Non-pigmented ciliary epithelial cell (primary cell): ENCODE data around the gene BUD23.
"Not testable (repeated sequence)": the region's sequence is repeated elsewhere in the genome, so short reads cannot be mapped to it uniquely, and the experiment has no call there.

Experiments
- DNase-seq: peaks from one replicate; pipeline ENCODE4 v3.0.0-alpha.2; 2010; ENCODE audit warnings: low read depth

The BUD23 gene

GRCh38 chr7:73701357-73701995 lies 18.1 kb downstream of the BUD23 start:
- no peak for DNase-seq

- DNase-seq = no peak
These were observed 18.8 kb downstream of the BUD23 start for GRCh38 chr7:73702226-73702625.

- no peak for DNase-seq
These were observed 19.3 kb downstream of the BUD23 start for GRCh38 chr7:73702665-73703064.

GRCh38 chr7:73703225-73703624 lies 19.8 kb downstream of the BUD23 start:
- no peak for DNase-seq

- no peak for DNase-seq
These were observed 20.6 kb downstream of the BUD23 start for GRCh38 chr7:73703757-73704639.

GRCh38 chr7:73704640-73705550 lies 21.5 kb downstream of the BUD23 start:
- no peak for DNase-seq

- DNase-seq = no peak
These were observed 22.1 kb downstream of the BUD23 start for GRCh38 chr7:73705551-73705920.

GRCh38 chr7:73706126-73707044 lies 23.0 kb downstream of the BUD23 start:
- no peak for DNase-seq

- DNase-seq = no peak
These were observed 23.7 kb downstream of the BUD23 start for GRCh38 chr7:73707045-73707631.

- no peak for DNase-seq
These were observed 25.7 kb downstream of the BUD23 start for GRCh38 chr7:73708961-73709549.

GRCh38 chr7:73712773-73713172 lies 29.4 kb downstream of the BUD23 start:
- DNase-seq = no peak

- DNase-seq = not testable (repeated sequence)
These were observed 29.9 kb downstream of the BUD23 start for GRCh38 chr7:73713319-73713718.

- DNase-seq = peak; percentile 89
These were observed 32.4 kb downstream of the BUD23 start for GRCh38 chr7:73715648-73716317.

GRCh38 chr7:73716318-73716890 lies 33.0 kb downstream of the BUD23 start:
- no peak for DNase-seq

GRCh38 chr7:73717025-73717807 lies 33.8 kb downstream of the BUD23 start:
- DNase-seq = no peak

GRCh38 chr7:73717991-73718405 lies 34.6 kb downstream of the BUD23 start:
- DNase-seq = peak; percentile 78

- no peak for DNase-seq
These were observed 35.1 kb downstream of the BUD23 start for GRCh38 chr7:73718438-73718881.

GRCh38 chr7:73718905-73719805 lies 35.8 kb downstream of the BUD23 start, which contains the start of gene STX1A:
STX1A (minus strand) TSS chr7:73719669; CDS start chr7:73719631, 38 bp downstream.
- no peak for DNase-seq
